ENCODE data around the gene AFAP1L2.
"Not testable (repeated sequence)": the region's sequence is repeated elsewhere in the genome, so short reads cannot be mapped to it uniquely, and the experiment has no call there.

Gene AFAP1L2

DNA sequence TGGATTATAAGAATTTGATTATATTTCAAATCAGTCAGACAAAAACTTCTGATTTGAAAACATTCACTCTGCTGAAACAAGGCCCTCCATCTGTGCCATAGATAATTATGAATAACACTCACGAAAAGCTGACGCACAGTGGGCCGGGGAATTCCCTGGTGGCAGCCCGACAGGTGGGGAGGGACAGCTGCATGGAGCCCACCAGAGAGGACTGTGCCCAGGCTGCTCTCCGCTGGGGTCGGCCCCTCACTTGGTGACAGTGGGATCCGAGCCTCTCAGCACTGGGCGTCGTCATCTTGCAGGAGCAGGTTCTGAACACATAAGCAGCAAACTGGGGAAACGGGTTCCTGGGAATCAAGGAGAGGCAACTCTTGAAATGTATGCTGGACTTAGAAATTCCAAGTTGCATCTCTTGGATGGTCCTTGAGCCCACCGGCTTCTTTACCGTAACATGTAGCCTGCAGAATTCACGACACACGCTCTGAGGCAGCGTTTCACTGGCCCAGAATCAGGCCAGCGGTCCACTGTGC lies 41.4 kb downstream of the AFAP1L2 start:
- DNase-seq (ENCODE audit: low read depth): no peak

DNA sequence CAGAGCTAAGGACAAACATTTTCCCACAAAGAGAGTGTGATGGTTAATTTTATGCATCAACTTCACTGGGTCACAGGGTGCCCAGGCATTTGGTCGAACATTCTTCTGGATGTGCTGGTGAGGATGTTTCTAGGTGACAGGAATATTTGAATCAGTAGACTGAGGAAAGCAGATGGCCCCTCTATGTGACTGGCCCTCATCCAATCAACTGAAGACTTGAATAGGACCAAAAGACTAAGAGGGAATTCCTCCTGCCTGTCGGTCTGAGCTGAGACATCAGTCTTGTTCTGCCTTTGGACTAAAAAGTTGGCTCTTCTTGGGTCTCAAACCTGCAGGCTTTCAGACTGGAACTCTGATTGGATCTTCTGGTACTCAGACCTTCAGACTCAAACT lies 44.4 kb downstream of the AFAP1L2 start:
- DNase-seq (ENCODE audit: low read depth): no peak

DNA sequence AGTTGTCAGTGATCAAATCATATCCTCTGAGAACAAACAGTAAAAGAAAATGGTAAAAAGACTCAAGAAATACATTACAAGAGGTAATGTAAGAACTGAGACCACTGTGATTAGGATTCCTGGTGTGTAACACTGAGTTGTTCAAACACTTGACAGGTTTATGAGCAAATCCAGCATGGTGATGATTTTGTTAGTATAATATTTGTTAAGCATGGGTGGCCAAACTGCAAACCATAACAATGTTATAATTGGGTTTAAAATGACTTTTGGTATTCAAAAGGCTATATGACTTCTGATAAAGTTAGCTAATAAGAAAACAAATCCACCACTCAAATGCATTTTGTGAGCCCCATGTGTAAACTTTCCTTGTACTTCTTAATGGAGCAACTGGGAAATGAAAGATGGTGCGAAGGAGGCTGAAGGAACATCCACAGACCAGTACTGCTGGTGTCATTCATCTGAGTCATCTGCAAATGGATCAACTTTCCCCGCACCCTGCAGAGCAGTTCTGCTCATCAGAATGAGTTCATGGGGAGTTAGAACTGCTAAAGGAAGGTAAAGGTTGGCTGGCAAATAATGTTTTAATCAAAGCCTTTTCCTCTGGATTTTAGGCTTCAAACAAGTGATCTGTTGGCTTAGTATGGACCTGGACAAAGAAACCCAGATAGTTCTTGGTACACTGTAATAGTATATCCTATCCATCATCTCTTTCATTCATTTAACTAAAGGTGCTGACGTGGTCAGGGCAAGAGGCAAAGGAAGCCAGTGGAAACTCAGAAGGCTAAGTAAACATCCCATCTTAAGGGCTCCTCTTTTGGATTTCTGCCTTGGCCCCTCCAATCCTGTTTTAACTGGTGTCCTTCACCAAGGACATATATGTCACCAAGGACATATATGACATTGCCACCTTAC lies 45.0 kb downstream of the AFAP1L2 start:
- DNase-seq (ENCODE audit: low read depth): no peak

DNA sequence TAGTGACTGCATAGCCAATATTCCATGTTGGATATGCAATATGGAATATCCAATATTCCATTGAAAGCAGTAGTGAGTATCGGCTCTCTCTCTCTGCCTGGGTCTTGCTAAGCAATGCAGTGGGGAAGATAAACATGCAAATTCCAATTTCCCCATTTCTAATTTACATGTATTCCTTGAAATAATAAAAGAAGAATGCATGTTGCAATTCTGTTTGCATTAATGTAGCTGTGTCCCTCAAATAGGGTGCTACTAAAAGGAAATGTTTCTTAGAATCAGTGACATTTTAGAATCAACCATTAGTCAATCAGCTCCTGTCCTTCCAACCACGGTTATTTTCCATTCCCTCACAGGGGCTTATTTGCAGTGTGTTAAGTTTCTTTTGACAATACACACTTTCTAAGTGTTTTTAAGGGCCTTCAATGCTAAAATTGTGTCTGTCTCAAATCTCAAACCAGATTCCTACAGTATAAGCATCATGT lies 46.7 kb downstream of the AFAP1L2 start:
- peak; percentile 22 for DNase-seq (ENCODE audit: low read depth)

DNA sequence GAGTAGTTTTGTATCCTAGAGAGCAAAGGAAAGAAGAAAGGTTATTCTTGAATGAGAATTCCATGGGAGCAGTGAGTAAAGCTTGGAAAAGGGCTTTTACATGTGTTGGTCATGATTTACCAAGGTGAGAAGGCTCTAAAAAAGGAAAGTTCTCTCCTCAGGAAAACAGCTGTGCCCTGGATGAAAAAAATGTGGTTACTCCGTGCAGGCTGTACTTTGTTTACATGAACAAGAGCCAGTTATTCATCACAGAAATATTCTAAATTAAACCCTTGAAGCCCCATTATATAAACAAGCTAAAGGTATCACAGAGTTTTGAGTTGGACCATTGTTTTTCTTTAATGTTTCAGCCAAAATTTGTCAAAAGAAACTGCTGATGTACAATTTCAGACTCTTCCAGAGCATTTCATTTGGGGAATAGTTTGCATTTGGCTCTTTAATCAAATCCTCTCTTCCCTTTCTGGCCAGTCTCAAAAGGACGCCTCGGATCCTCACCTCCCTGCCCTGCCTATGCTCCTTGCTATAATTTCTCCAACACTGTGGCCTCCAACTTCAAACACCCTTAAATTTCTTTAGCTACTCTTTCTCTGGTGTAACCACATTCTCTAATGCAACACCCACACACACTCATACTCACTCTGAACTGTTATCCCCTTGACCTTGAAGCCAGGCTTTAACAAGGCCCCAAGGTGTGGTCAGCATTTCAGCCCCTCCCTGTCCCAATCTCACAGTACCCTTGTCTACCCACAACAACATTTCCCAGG lies 47.4 kb downstream of the AFAP1L2 start:
- DNase-seq (ENCODE audit: low read depth): no peak

DNA sequence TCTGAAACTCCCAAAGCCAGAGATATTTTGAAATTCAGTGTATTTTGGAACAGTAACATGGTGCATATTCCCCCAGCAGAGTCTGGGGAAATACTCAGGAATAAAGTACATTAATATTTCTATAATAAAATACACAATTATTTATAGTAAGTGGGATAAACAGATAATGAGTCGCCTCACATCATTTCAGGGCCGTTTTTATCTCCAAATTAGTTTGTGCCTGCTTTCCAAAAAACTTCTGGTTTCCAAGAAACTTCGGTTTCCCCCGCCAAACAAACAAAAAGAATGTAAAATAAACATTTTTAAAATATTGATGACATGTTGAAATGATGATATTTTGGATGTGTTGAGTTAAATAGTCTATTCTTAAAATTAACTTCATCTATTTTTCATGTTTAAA lies 48.2 kb downstream of the AFAP1L2 start:
- DNase-seq (ENCODE audit: low read depth): no peak

DNA sequence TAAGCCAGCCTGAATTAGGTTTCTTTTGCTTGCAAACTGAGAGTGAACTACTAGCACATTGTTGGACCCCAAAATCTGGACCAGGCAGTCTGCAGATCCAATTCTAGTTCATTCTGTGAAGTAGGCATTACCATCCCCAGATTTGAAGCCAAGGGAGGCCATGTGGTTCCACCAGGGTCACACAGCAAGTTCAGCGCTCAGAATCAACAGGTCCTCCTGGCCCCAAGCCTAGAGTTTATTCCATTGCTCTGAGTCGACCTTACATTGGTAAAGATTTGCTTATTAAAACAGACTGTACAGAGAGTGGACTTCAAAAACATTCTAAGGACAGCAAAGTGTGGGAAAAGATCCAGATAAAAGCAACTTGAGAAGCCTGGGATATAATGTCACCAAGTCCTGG lies 50.9 kb downstream of the AFAP1L2 start:
- DNase-seq (ENCODE audit: low read depth): no peak

DNA sequence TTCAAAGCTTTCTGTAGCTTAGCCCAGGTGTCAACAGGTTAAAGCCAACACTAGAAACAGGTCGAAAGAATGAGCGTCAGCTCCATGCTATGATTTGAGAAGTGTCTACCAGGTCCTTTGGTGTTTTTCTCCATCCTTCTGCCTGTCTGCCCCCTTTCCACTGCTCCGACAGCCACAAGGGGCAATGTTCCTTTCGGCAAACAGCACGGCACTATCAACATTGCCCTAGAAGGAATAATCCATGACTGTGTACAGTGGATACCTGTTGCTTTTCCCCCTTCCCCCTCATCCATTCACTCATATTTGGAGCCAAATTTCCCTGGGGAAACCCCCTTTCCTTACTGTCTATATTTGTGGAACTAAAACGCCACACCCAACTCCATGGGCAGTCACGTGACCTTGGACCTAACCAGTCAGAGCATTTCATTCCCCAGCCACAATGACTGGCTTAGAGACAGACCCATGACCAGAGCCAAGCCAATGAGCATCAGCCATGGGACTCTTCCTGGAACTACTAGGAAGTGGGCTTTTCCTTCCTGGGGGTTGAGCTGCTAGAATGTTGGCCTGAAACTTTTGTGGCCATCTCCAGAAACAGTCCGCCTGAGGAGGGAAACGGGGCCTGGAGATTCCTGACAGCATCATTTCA lies 51.5 kb downstream of the AFAP1L2 start:
- no peak for DNase-seq (ENCODE audit: low read depth)

DNA sequence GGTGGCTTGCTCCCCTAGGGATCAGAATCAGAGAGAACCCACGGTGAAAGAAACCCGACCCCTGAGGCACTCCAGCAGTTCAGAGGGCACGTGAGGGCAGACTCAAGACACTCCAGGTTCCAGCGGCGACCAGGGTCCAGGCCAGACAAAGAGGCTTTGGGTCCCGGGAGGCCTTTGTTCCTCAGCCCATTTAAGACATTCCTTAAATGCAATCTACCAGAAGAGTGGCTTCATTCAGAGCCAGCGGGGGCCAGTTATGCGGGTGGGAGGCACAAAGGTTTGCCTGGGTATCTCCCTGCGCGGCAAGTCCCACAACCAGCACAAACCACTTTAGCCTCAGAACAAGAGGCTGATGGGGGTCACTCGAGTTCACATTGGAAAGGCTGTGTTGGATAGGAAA lies 53.6 kb downstream of the AFAP1L2 start:
- DNase-seq (ENCODE audit: low read depth): no peak

DNA sequence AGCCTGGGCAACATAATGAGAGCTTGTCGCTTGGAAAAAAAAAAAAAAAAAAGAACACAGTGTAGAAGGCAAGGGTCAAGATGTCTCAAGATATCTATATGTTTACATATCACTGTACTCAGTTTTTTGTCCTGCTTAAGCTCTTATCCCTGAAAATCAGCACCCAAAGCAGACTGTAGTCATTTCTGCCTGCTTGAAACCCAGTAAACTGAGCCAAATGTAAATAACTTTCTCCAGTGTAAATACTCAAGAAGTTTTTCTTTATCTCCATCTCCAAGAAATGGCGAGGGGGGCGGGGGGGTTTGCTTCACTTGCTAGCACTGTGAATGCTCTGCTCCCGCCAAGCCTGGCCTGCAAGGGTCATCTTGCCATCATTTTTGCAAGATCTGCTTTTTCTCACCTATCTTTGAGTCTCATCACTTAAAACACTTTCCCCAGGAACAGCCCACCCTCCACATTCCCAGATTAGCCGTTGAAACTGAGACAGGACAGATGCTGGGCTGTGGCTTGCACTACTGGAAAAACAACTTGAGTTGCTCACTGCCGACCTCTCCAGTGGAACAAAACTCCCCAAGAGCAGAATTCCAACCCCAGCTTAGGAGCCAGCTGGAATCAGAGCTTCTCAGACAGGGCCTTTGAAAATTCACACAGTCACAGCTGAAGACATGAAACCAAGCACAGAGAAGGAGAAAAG lies 54.6 kb downstream of the AFAP1L2 start:
- DNase-seq (ENCODE audit: low read depth): no peak

DNA sequence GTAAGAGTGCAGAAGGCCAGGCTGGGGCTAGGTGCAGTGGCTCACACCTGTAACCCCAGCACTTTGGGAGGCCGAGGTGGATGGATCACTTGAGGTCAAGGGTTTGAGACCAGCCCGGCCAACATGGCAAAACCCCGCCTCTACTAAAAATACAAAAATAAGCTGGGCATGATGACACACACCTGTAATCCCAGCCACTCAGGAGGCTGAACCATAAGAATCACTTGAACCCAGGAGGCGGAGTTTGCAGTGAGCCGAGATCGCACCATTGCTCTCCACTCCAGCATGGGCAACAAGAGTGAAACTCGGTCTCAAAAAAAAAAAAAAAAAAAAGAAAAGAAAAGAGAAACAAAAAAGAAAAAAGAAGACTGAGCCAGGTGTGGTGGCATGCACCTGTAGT lies 55.2 kb downstream of the AFAP1L2 start:
- DNase-seq (ENCODE audit: low read depth): not testable (repeated sequence)

DNA sequence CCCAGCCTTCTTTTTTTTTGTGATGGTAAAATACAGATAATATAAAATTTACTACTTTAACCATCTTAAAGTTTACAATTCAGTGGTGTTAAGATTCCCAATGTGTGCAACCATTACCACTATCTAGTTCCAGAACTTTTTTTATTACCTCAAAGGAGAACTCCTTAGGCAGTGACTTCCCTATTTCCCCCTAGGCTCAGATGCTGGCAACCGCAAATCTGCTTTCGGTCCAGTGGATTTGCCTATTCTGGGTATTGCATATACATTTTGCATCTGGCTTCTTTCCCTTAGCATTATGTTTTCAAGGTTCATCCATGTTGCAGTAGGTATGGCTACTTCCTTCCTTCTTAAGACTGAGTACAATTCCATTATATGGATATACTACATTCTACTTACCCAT lies 56.5 kb downstream of the AFAP1L2 start:
- DNase-seq (ENCODE audit: low read depth): no peak

DNA sequence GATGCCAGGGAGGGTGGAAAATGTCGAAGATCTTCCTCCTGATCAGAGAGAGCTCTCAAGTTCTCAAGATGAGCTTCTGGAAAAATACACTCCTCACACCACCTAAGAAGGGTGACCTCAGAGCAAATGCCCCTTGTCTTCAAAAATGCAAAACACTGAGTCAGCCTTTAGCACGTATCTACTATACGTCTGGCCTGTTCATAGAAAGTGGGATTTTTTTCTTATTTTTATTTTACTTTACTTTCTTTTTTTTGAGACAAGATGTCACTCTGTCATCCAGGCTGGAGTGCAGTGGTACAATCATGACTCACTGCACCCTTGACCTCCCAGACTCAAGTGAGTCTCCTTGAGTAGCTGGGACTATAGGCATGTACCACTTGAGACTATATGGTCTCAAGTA lies 57.1 kb downstream of the AFAP1L2 start:
- no peak for DNase-seq (ENCODE audit: low read depth)

DNA sequence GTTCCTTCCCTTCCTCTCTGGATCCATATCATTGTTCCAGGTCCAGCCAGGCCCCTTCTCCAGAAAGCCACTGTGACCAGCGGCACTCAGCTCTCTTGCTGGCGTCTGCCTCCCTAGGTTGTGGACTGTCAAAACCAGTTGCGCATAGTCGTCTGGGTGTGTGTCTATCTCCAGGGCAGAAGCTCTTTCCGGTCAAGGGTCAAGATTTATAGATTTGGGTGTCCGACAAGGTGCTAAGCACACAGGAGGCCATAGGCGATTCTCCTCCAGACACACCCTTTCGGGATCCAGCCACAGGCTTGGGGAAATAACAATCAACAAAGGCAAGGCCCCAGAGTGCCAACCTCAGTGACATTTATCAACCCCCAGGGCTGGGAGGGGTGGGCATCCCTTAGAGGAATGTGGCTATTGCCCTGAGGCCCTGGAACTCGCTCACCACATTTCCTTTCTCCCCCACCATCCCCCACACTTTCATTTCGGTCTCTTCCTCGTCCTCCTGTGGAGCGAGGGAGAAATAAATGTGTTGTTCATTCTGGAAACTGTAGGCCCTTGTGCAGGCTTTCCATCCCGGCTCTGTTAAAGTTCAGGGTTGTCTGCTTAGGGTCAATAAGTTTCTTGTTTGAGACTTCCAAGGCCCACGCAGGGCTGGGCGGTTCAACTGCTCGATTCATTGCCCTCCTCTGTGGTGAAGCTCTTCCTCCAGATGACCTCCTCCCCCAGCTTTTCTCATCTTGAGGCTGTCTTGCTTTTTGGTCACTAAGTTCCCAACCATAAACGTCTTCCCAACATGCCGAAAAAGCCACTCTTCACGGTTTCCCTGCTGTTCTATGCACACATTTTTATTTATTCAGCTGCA lies 57.9 kb downstream of the AFAP1L2 start:
- DNase-seq (ENCODE audit: low read depth): no peak

DNA sequence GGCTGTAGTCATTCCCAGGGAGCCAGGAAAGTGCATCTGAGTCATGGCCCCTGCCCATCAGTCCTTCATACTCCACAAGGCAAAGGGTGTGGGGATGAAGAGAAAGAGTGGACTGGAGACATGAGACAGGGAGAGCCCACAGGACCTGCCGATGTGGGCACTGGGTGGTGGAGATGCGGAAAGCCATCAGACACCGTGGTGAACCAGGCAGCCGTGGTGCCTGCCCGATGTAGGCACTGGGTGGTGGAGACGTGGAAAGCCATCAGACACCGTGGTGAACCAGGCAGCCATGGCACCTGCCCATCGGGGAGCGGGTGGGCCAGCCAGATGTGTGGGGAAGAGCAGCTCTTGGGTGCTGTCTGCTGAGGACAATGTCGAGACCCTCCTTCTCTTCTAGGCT lies 58.6 kb downstream of the AFAP1L2 start:
- DNase-seq (ENCODE audit: low read depth): no peak

DNA sequence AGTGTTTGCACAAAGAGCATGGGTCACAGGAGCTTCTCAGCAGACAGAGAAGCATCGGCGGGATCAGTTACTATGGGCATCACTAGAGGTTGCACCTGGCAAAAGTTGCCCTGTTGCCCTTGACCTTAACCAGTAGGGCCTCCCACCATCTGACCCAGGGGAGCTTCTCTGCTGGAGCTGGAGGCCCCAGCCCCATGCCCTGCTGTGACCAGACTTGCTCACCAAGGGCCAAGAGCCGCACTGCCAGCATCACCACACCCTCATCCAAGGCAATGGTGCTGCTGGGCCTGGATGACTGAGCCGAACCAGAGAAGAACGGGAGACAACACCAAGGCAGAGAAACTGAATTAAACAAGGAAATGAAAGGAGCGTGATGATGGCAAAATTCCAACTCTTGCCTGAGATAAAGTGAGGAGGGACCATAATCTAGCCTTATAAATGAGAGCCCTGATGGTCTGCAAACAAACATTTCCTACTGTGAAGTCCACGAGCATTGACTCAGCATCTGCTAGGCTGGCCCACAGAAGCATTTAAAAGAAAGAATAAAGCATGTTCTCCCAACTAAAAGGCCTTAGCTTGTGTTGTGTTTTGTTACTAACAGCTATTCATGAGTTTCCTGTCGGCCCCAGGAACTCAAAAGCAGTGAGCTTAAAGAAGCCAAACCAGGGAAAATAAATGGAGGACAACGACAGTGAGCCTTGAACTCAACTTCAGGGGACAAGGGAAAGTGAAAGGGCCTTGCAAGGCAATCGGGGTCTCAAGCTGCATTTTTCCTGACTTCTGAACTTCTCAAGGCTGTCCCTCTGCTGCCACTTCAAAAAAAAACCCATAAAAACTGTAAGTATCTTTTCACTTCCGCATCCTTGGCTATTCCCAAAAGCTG lies 60.4 kb downstream of the AFAP1L2 start:
- DNase-seq (ENCODE audit: low read depth): no peak

DNA sequence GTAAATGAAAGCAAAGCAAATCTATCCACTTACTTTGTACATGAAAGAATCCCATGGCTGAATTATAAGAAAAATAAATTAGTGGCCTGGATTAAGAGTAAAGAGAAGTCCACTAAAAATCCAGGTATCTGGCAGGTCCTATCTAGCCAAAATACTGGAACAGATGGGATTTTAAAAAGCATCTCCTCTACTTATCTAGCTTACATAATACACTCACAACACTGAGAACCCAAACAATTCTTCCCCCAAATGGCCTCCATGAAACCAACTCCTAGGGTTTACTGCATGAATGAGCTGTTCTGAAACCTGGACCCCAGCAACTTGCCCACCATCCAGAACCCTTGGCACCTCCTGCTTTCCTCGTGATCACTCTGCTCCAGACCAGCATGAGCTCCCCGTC lies 61.3 kb downstream of the AFAP1L2 start:
- no peak for DNase-seq (ENCODE audit: low read depth)

DNA sequence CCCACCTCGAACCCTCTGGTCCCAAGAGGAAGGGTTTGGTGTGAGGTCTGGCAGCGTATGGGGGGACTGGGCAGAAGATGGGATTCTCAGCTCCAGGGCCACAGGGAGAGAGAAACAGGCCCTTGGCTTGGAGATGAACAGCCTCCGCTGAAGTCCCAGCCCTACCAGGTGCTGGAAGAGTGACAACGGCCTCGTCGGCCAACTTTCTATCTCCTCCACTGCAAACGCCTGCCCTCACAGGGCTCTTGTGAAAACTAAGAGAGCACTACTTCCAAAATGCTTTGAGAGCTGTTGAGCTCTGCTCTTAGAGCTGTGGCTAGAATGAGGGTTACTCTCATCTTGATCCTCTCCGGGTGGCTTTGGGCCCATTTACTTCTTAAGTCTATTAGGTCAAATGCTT lies 63.5 kb downstream of the AFAP1L2 start:
- no peak for DNase-seq (ENCODE audit: low read depth)

DNA sequence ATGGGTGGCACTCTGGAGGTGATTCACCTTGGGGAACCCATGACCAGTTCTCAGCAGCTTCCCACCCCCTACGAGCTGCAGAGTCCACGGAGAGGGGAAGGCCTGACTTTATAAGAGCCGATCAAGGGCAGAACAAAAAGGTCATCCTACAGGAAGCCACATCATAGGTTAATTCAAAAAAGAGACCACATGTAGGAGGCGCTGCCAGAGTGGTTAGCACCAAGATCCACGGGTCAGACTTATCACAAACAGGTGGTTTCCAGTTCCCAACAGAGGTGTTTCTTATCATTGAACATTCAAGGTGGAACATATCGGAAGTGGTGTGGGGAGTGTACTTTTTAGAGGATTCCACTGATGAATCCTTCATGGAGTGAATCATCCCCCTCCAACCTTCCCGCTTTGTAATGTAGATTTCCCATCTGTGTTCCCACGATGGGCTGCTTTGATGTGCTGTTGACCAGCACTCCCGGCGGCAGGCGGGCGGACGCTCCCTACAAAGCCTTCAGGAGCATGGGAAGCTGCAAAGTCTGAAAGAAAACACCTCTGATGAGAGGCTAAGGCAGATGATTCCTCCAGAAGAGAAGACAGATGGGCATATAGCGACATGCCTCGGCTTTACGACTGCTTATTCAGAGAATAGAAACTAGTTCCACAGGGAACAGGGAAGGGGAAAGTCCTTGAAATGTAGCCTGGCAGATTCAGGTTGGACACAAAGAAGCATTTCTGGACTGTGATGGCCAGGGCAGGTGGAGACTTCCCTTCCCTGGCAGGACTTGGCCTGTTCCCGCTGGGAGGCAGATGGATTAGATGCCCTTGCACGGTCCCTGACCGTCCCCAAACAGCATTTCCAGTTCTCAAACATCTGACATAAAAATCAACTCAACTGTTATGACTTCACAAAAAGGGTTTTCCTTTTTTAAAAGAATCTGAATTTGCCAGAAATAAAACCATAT lies 66.5 kb downstream of the AFAP1L2 start:
- DNase-seq (ENCODE audit: low read depth): no peak

All from fibroblast of gingiva (primary cell).